ENCODE measurements around the gene MAGI1.

The MAGI1 gene

GRCh38 chr3:65497846-65498245 lies 540.9 kb downstream of the MAGI1 start:
- DNase-seq, result no peak

- no peak for DNase-seq
Measured at GRCh38 chr3:65497236-65497635, 541.5 kb downstream of the MAGI1 start.

- no peak for DNase-seq
Measured at GRCh38 chr3:65493938-65494337, 544.8 kb downstream of the MAGI1 start.

GRCh38 chr3:65493371-65493882 lies 545.3 kb downstream of the MAGI1 start:
- no peak for DNase-seq

GRCh38 chr3:65492249-65492648 lies 546.5 kb downstream of the MAGI1 start:
- DNase-seq, result no peak

GRCh38 chr3:65490114-65490513 lies 548.6 kb downstream of the MAGI1 start:
- DNase-seq, result no peak

GRCh38 chr3:65489253-65489652 lies 549.5 kb downstream of the MAGI1 start:
- DNase-seq, result no peak

- no peak for DNase-seq
Measured at GRCh38 chr3:65485826-65486469, 552.8 kb downstream of the MAGI1 start.

- no peak for DNase-seq
Measured at GRCh38 chr3:65484964-65485363, 553.8 kb downstream of the MAGI1 start.

GRCh38 chr3:65483480-65483879 lies 555.2 kb downstream of the MAGI1 start:
- DNase-seq, result no peak

GRCh38 chr3:65483011-65483410 lies 555.7 kb downstream of the MAGI1 start:
- no peak for DNase-seq

- DNase-seq, result no peak
Measured at GRCh38 chr3:65481085-65481484, 557.6 kb downstream of the MAGI1 start.

GRCh38 chr3:65479990-65480389 lies 558.7 kb downstream of the MAGI1 start:
- DNase-seq, result no peak

- DNase-seq, result no peak
Measured at GRCh38 chr3:65478551-65479500, 559.9 kb downstream of the MAGI1 start.

- no peak for DNase-seq
Measured at GRCh38 chr3:65473736-65474135, 565.0 kb downstream of the MAGI1 start.

GRCh38 chr3:65472501-65472900 lies 566.2 kb downstream of the MAGI1 start:
- DNase-seq, result no peak

GRCh38 chr3:65466300-65466988 lies 572.3 kb downstream of the MAGI1 start:
- no peak for DNase-seq

GRCh38 chr3:65449841-65450428 lies 588.8 kb downstream of the MAGI1 start:
- DNase-seq, result no peak

- DNase-seq, result no peak
Measured at GRCh38 chr3:65448120-65448519, 590.6 kb downstream of the MAGI1 start.

- no peak for DNase-seq
Measured at GRCh38 chr3:65445573-65446169, 593.0 kb downstream of the MAGI1 start.

GRCh38 chr3:65444447-65444815 lies 594.3 kb downstream of the MAGI1 start:
- DNase-seq, result no peak

GRCh38 chr3:65443739-65444446 lies 594.8 kb downstream of the MAGI1 start:
- no peak for DNase-seq
